ENCODE results near the gene YIPF2.

Gene YIPF2

DNA sequence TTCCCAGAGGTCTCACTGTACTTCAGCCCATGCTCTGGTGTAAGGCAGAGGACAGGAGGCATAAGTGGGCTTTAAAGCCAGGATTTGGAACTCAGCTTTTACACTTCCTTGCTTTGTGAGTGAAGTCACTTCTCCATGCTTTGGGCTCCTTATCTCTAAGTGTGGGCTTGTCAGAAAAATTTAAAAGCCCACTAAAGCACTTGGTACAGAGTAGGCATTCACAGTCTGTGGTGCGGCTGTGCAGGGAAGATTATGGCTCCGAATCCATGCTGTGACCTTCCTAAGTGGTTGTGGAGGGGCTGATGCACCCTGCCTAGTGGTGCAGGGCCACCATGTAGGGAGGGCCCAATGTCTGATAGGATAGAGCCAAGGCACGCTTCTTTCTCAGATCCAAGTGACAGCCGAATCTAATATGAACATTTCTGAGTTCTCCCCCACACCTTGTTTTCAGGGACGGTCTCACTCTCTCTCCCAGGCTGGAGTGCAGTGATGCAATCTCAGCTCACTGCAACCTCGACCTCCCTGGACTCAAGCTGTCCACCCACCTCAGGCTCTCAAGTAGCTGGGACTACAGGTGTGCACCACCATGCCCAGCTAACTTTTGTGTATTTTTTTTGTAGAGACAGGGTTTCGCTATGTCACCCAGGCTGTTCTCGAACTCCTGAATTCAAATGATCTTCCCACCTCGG lies 7.1 kb upstream of the YIPF2 start:
- DNase-seq (ENCODE audit: low read depth): no peak
- H3K4me3 ChIP-seq (ENCODE audit: low read length): no peak overlapping the region
- TF ChIP-seq, protein P1, sequence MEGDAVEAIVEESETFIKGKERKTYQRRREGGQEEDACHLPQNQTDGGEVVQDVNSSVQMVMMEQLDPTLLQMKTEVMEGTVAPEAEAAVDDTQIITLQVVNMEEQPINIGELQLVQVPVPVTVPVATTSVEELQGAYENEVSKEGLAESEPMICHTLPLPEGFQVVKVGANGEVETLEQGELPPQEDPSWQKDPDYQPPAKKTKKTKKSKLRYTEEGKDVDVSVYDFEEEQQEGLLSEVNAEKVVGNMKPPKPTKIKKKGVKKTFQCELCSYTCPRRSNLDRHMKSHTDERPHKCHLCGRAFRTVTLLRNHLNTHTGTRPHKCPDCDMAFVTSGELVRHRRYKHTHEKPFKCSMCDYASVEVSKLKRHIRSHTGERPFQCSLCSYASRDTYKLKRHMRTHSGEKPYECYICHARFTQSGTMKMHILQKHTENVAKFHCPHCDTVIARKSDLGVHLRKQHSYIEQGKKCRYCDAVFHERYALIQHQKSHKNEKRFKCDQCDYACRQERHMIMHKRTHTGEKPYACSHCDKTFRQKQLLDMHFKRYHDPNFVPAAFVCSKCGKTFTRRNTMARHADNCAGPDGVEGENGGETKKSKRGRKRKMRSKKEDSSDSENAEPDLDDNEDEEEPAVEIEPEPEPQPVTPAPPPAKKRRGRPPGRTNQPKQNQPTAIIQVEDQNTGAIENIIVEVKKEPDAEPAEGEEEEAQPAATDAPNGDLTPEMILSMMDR (conservative IDR thresholded peaks at IDR 0.05; ENCODE audit: low read length): no peak

DNA sequence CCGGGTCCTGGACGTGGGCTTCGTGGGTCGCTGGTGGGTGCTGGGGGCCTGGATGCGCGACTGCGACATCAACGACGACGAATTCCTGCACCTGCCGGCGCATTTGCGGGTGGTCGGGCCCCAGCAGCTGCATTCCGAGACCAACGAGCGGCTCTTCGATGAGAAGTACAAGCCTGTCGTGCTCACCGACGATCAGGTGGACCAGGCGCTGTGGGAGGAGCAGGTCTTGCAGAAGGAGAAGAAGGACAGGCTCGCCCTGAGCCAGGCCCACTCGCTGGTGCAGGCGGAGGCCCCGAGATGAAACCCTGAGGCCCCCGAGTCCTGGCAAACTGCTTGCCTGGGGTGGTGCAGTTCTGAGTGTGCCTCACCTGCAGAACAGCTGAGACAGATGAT lies 959 bp upstream of the YIPF2 start:
- TF ChIP-seq, protein P1 (conservative IDR thresholded peaks at IDR 0.05; ENCODE audit: low read length): no peak
- DNase-seq (ENCODE audit: low read depth): no peak
- peak overlapping the region; percentile 84 for H3K4me3 ChIP-seq (ENCODE audit: low read length)

DNA sequence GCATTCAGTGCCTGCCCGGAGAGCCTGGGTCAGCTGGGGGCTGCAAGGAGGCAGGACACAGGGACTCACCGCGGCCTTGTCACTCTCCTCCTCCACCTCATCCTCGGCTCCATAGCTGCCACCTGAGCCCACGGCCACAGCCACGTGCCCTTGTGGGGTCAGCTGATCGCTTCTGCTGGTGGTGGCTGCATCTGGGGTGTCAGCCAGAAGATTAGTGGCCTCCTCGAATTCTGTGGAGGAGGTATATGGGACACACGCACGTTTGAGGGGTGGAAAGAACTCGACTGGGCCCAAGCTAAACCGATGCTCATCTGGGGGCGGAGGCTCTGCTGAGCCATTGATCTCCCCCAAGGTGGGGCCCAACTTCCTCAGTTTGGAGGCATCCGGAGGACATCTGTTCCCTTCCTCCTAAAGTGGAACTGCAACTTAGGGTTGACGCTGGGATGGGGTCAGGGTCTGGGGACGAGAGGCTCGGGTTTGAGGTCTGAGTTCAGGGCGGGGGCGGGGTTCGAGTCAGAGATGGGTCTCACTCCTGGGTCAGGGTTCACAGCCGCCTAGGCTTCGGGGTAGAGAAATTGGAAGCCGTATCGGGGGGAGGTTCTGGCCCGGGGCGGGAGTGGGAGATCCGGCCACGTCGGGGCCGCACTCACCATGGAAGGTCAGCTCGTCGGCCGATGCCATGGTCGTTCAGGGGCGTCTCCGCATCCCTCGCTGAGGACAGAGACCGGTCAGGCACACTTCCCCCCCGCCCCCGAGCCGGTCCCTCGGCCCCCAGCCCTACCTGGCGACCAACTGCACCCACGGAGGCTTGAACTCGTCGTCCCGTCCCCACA lies 493 bp downstream of the YIPF2 start:
- peak; percentile 25 for DNase-seq (ENCODE audit: low read depth)
- H3K4me3 ChIP-seq (ENCODE audit: low read length): peak overlapping the region; percentile 84
- TF ChIP-seq, protein P1 (conservative IDR thresholded peaks at IDR 0.05; ENCODE audit: low read length): no peak

DNA sequence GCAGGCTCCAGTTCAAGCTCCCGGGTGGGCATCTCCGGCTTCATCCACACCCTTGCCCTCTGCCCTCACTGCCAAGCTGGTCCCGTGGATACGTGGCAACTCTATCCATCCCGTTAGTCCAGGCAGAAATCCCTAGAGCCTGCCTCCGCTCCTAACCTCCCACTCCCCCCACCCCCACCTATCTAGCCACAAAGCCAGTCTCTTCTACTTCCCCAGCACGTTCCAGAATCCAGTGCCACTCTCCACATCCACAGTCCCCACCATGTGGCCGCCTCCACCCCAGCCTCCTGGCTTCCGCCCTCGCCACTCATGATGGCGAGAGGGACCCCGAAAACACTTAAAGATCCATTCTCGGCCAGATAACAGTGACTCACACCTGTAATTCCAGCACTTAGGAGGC lies 3.8 kb downstream of the YIPF2 start:
- H3K4me3 ChIP-seq (ENCODE audit: low read length): no peak overlapping the region
- no peak for DNase-seq (ENCODE audit: low read depth)
- TF ChIP-seq, protein P1 (conservative IDR thresholded peaks at IDR 0.05; ENCODE audit: low read length): no peak

DNA sequence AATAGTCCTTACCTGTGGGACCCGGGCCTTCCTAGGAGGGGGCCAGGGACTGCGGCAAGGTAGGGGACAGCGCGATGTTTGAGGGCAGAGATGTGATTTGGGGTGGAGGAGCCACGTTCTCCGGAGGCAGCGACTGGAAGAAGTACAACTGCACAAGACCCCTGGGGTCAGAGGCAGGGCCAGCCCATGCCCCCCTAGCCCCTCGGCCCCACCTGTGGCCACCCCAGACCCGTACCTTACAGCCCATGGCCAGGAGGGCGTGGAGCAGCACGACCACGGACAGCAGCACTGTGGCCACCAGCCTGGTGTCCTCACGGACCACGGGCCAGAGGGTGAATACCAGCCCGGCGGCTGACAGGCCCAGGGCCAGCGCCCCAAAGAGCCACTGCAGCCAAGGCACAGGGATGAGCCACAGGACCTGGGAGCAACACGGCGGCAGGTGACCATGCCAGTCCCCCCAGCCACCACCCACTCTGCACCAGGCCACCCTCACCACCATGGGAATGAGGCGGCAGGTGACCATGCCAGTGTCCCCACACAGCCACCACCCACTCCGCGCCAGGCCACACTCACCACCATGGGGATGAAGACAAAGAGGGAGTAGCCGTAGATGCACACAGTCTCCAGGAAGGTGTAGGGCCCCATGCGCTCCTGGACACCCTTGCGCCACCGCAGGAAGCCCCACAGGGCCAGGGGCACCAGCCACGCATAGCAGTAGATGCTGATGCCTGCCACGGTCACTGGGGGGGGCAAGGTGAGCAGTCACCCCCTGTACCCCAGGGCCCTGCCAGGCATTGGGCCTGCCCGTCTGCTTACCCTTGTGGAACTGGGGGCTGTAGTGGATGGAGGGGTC lies 5.0 kb downstream of the YIPF2 start:
- no peak overlapping the region for H3K4me3 ChIP-seq (ENCODE audit: low read length)
- no peak for DNase-seq (ENCODE audit: low read depth)
- TF ChIP-seq, protein P1 (conservative IDR thresholded peaks at IDR 0.05; ENCODE audit: low read length): no peak

DNA sequence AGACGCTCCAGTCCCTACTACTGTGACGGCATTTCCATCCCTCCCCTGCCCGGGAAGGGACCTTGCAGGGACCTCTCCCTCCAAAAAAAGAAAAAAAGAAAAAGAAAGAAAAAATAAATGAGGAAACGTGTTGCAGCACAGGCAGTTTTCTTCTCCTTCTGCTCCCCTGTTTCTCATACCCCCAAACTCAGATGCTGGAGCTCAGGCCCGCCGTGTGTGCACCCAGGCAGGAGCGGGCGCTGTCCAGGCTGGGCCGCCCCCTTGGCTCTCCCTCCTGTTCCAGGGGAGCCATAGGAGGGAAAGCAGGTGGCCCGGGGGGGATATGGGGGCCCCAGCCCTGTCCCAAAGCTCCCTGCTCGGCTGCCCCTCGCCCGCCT lies 5.8 kb downstream of the YIPF2 start:
- DNase-seq (ENCODE audit: low read depth): no peak
- TF ChIP-seq, protein P1 (conservative IDR thresholded peaks at IDR 0.05; ENCODE audit: low read length): no peak
- no peak overlapping the region for H3K4me3 ChIP-seq (ENCODE audit: low read length)
